Putamen (tissue), 1 donor: Measurements from ENCODE around the gene BHLHE40.

Experiments
- DNase-seq: peaks from one replicate; pipeline ENCODE4 v3.0.0-alpha.2; 2016; ENCODE audit warnings: low spot score

The BHLHE40 gene

GRCh38 chr3:5019411-5020241, 40.4 kb downstream of the BHLHE40 start:
- DNase-seq, result peak; percentile 60

GRCh38 chr3:5020242-5020722, 41.0 kb downstream of the BHLHE40 start:
- no peak for DNase-seq

- DNase-seq, result no peak
These were observed 42.2 kb downstream of the BHLHE40 start for GRCh38 chr3:5021116-5022092.

GRCh38 chr3:5022187-5022965, 43.1 kb downstream of the BHLHE40 start:
- no peak for DNase-seq

GRCh38 chr3:5022966-5023776, 43.9 kb downstream of the BHLHE40 start:
- DNase-seq, result no peak

- DNase-seq, result peak; percentile 48
These were observed 44.6 kb downstream of the BHLHE40 start for GRCh38 chr3:5023777-5024346.

- DNase-seq, result no peak
These were observed 46.8 kb downstream of the BHLHE40 start for GRCh38 chr3:5026046-5026362.

- no peak for DNase-seq
These were observed 50.5 kb downstream of the BHLHE40 start for GRCh38 chr3:5029715-5030114.

GRCh38 chr3:5030152-5030551, 50.9 kb downstream of the BHLHE40 start:
- DNase-seq, result no peak

- DNase-seq, result no peak
These were observed 53.6 kb downstream of the BHLHE40 start for GRCh38 chr3:5032844-5033243.
